Measurements from ENCODE around the gene IDUA.
A peak's percentile ranks its signal among the peaks of the same experiment; 100 is the strongest.
"Not testable (repeated sequence)": the region's sequence is repeated elsewhere in the genome, so short reads cannot be mapped to it uniquely, and the experiment has no call there.

IDUA gene

GRCh38 chr4:1031956-1032795, 45.3 kb downstream of the IDUA start:
- DNase-seq = peak in 1 of 2 experiments; percentile 15

GRCh38 chr4:1032861-1033260, 46.0 kb downstream of the IDUA start:
- no peak for DNase-seq

GRCh38 chr4:1033840-1034551, 47.2 kb downstream of the IDUA start:
- DNase-seq = peak in 1 of 2 experiments; percentile 38

- no peak for DNase-seq
These were observed 48.7 kb downstream of the IDUA start for GRCh38 chr4:1035510-1035909.

GRCh38 chr4:1036095-1036494, 49.3 kb downstream of the IDUA start:
- no peak for DNase-seq

- DNase-seq = no peak
These were observed 50.3 kb downstream of the IDUA start for GRCh38 chr4:1036976-1037810.

- DNase-seq = no peak
These were observed 52.2 kb downstream of the IDUA start for GRCh38 chr4:1038948-1039492.

GRCh38 chr4:1039493-1040343, 52.9 kb downstream of the IDUA start:
- no peak for DNase-seq

- no peak for DNase-seq
These were observed 53.7 kb downstream of the IDUA start for GRCh38 chr4:1040344-1041146.

- DNase-seq = no peak
These were observed 54.5 kb downstream of the IDUA start for GRCh38 chr4:1041147-1041935.

GRCh38 chr4:1041936-1042330, 55.1 kb downstream of the IDUA start:
- no peak for DNase-seq

- no peak for DNase-seq
These were observed 55.7 kb downstream of the IDUA start for GRCh38 chr4:1042352-1043055.

GRCh38 chr4:1043162-1043561, 56.3 kb downstream of the IDUA start:
- no peak for DNase-seq

GRCh38 chr4:1043651-1044468, 57.0 kb downstream of the IDUA start:
- no peak for DNase-seq

GRCh38 chr4:1044469-1045192, 57.8 kb downstream of the IDUA start:
- no peak for DNase-seq

GRCh38 chr4:1045193-1045594, 58.4 kb downstream of the IDUA start:
- no peak for DNase-seq

GRCh38 chr4:1045595-1046201, 58.9 kb downstream of the IDUA start:
- no peak for DNase-seq

GRCh38 chr4:1046581-1047011, 59.8 kb downstream of the IDUA start:
- DNase-seq = not testable (repeated sequence)
